ENCODE data around the gene KIAA0232.
"Not testable (repeated sequence)": the region's sequence is repeated elsewhere in the genome, so short reads cannot be mapped to it uniquely, and the experiment has no call there.

Gene KIAA0232

DNA sequence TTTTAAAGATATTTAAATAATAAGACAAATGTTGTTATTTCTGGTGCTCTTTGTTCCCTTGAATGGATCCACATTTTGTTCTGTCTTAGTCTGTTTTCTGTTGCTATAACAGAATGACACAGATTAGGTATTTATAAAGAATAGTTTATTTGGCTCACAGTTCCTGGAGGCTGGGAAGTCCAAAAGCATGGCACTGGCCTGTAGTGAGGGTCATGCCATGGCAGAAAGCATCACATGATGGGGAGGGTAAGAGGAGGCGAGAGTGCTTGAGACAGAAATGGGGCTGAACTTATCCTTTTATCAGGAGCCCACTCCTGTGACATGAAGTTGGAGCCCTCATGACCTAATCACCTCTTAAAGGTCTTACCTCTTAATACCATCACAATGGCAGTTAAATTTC, 38.2 kb downstream of the KIAA0232 start:
- FAIRE-seq = no peak
- TF ChIP-seq PAX5 (IDR thresholded peaks at IDR 0.05; ENCODE audit: insufficient read depth, low read length, severe bottlenecking) (no peak), POLR2A (IDR thresholded peaks at IDR 0.05; ENCODE audit: low read depth, low read length) (no peak), POU2F2 (IDR thresholded peaks at IDR 0.05; ENCODE audit: low read depth, low read length) (no peak), POLR2AphosphoS5 (IDR thresholded peaks at IDR 0.05; ENCODE audit: low read depth, low read length) (no peak), SPI1 (IDR thresholded peaks at IDR 0.05; ENCODE audit: low read depth, low read length) (no peak), TAF1 (IDR thresholded peaks at IDR 0.05; ENCODE audit: low read depth, low read length) (no peak)
- DNase-seq (ENCODE audit: insufficient read length, low spot score) = no peak

DNA sequence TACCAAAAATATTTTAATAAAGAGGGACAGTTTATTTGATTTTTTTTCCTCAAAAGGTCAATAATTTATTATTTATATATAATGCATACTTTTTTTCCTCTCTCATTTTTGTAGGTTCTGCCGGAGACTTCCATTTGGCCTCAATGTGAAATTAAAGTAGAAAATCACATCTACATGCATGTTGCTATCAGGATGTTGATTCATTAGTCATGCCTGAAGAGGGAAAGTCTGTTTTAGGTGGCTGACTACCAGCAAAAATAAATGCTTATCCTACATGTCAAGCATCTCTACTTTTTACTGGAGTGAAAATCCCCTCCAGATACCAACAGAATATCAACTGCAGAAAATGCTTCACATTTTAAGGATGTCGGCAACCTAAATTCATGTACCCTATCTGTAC, 41.5 kb downstream of the KIAA0232 start:
- FAIRE-seq = no peak
- TF ChIP-seq POLR2AphosphoS5 (IDR thresholded peaks at IDR 0.05; ENCODE audit: low read depth, low read length) (no peak), POLR2A (IDR thresholded peaks at IDR 0.05; ENCODE audit: low read depth, low read length) (no peak), TAF1 (IDR thresholded peaks at IDR 0.05; ENCODE audit: low read depth, low read length) (no peak), POU2F2 (IDR thresholded peaks at IDR 0.05; ENCODE audit: low read depth, low read length) (no peak), PAX5 (IDR thresholded peaks at IDR 0.05; ENCODE audit: insufficient read depth, low read length, severe bottlenecking) (no peak), SPI1 (IDR thresholded peaks at IDR 0.05; ENCODE audit: low read depth, low read length) (no peak)
- DNase-seq (ENCODE audit: insufficient read length, low spot score) = no peak

DNA sequence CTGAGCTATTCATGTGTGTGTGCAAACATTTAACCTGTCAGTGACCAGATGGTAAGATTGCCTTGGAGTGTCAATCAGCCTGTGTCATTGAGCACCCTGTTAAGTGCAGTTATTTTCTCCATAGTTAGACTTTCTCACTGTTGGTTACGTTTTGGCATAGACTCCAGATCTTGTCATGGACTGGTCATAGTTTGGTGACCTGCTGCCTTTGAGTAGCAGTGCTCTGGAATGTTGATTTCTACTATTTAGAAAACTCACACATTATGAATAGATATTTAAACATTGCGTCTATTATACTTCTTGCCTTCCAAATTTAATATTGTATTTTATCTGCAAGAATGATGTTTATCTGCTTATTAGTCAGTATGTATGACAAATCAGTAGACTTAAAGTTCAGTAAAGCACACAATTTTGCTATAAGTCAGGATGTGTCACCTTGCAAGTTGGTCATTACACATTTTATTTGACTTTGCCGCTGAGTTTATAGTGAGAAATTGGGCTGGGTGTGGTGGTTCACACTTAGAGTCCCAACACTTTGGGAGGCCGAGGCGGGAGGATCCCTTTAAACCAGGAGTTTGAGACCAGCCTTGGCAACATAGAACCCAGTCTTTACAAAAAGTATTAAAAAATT, 42.4 kb downstream of the KIAA0232 start:
- DNase-seq (ENCODE audit: insufficient read length, low spot score) (no peak), FAIRE-seq (no peak)
- TF ChIP-seq POU2F2 (IDR thresholded peaks at IDR 0.05; ENCODE audit: low read depth, low read length) (no peak), SPI1 (IDR thresholded peaks at IDR 0.05; ENCODE audit: low read depth, low read length) (no peak), TAF1 (IDR thresholded peaks at IDR 0.05; ENCODE audit: low read depth, low read length) (no peak), PAX5 (IDR thresholded peaks at IDR 0.05; ENCODE audit: insufficient read depth, low read length, severe bottlenecking) (no peak), POLR2A (IDR thresholded peaks at IDR 0.05; ENCODE audit: low read depth, low read length) (no peak), POLR2AphosphoS5 (IDR thresholded peaks at IDR 0.05; ENCODE audit: low read depth, low read length) (no peak)

DNA sequence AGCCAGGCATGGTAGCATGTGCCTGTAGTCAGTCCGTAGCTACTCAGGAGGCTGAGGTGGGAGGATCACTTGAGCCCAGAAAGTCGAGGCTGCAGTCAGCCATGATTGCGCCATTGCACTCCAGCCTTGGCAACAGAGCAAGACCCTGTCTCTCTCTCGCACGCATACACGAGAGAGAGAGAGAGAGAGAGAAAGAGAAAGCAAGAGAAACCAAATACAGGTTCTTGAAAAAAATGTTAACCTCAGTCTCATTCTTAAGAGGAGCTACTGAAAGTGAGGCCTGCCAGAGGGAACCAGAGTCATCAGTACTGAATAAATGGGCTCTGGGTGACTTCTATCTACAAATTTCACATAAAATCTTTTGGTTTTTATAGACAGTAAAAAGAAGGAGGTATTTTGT, 42.9 kb downstream of the KIAA0232 start:
- DNase-seq (ENCODE audit: insufficient read length, low spot score) (no peak), FAIRE-seq (no peak)
- no peak for TF ChIP-seq POLR2AphosphoS5 (IDR thresholded peaks at IDR 0.05; ENCODE audit: low read depth, low read length)
- TF ChIP-seq POU2F2 (IDR thresholded peaks at IDR 0.05; ENCODE audit: low read depth, low read length) = no peak
- no peak for TF ChIP-seq POLR2A (IDR thresholded peaks at IDR 0.05; ENCODE audit: low read depth, low read length)
- no peak for TF ChIP-seq TAF1 (IDR thresholded peaks at IDR 0.05; ENCODE audit: low read depth, low read length)
- TF ChIP-seq SPI1 (IDR thresholded peaks at IDR 0.05; ENCODE audit: low read depth, low read length) = no peak
- TF ChIP-seq PAX5 (IDR thresholded peaks at IDR 0.05; ENCODE audit: insufficient read depth, low read length, severe bottlenecking) = no peak

DNA sequence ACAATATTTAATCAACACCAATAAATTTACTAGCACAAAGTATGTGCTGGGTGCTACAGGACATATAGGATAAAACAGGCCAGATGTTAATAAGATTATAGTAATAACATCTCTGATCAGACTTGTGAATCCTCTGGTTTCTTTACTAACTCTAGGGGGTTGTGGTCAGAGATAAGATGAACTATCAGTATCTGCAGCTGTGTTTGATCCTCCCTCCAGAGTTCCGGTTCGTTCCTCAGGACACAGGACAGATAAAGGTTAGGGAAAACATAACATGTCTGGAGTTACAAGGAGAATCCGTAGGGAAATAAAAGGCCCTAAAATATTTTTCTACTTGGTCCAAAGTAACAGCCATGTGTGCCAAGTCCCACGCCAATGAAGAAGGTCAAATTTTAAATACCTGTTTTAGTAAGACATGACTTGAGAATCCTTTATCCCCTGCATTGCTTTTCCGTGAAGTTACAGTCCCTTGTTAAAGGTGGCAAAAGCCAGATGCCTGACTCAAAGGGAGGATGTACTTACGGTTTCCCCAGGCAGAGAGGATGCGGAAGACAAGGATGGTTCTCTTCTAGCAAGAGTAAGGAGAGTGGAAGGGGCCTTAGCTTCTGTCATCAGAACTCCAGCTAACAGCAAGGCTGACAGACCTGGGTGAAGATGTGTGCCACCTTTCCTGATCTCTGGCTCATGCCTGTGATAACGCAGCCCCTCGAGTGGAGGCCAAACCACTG, 44.4 kb downstream of the KIAA0232 start:
- no peak for TF ChIP-seq PAX5 (IDR thresholded peaks at IDR 0.05; ENCODE audit: insufficient read depth, low read length, severe bottlenecking)
- TF ChIP-seq POLR2A (IDR thresholded peaks at IDR 0.05; ENCODE audit: low read depth, low read length) = no peak
- TF ChIP-seq SPI1 (IDR thresholded peaks at IDR 0.05; ENCODE audit: low read depth, low read length) = no peak
- TF ChIP-seq POLR2AphosphoS5 (IDR thresholded peaks at IDR 0.05; ENCODE audit: low read depth, low read length) = no peak
- no peak for TF ChIP-seq TAF1 (IDR thresholded peaks at IDR 0.05; ENCODE audit: low read depth, low read length)
- no peak for TF ChIP-seq POU2F2 (IDR thresholded peaks at IDR 0.05; ENCODE audit: low read depth, low read length)
- DNase-seq (ENCODE audit: insufficient read length, low spot score) (no peak), FAIRE-seq (no peak)

DNA sequence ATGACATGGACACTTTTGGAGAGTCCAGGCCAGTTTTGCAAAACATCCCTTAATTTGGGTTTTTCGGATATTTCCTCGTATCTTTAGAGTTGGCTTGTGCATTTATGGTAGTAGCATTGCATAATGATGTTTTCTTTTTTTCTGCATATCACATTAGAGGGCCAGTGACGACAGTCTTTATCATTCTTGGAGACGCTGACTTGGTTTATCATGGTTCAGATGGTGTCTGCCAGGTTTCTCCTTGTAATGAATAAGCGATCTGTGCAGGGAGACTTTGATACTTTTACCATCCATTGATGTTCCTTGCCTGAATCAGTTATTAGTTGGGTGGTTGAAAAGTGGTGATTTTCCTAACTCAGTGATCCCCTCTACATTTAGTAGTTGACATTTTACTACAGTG, 46.6 kb downstream of the KIAA0232 start:
- TF ChIP-seq POLR2AphosphoS5 (IDR thresholded peaks at IDR 0.05; ENCODE audit: low read depth, low read length) (no peak), TAF1 (IDR thresholded peaks at IDR 0.05; ENCODE audit: low read depth, low read length) (no peak), SPI1 (IDR thresholded peaks at IDR 0.05; ENCODE audit: low read depth, low read length) (no peak), POU2F2 (IDR thresholded peaks at IDR 0.05; ENCODE audit: low read depth, low read length) (no peak), PAX5 (IDR thresholded peaks at IDR 0.05; ENCODE audit: insufficient read depth, low read length, severe bottlenecking) (no peak), POLR2A (IDR thresholded peaks at IDR 0.05; ENCODE audit: low read depth, low read length) (no peak)
- DNase-seq (ENCODE audit: insufficient read length, low spot score) (no peak), FAIRE-seq (no peak)

DNA sequence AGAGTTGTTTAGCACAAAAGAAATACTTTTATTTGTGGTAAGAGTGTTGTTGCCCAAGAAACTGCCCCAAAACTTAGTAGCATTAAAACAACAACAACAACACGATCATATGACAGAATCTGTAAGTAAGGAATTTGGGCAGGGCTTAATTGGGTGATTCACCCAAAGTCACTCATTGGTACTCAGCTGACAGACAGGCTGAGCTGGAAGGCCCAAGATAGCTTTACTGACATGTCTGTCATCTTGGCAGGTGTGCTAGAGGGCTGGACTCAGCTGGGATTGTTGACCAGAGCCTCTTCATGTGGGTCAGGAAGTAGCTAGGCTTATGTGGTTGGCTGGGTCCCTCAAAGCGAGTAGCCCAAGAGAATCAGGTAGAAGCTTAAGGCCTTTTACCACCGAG, 52.3 kb downstream of the KIAA0232 start:
- FAIRE-seq = no peak
- TF ChIP-seq PAX5 (IDR thresholded peaks at IDR 0.05; ENCODE audit: insufficient read depth, low read length, severe bottlenecking) = no peak
- TF ChIP-seq POLR2A (IDR thresholded peaks at IDR 0.05; ENCODE audit: low read depth, low read length) = no peak
- no peak for TF ChIP-seq SPI1 (IDR thresholded peaks at IDR 0.05; ENCODE audit: low read depth, low read length)
- no peak for TF ChIP-seq POU2F2 (IDR thresholded peaks at IDR 0.05; ENCODE audit: low read depth, low read length)
- TF ChIP-seq TAF1 (IDR thresholded peaks at IDR 0.05; ENCODE audit: low read depth, low read length) = no peak
- no peak for TF ChIP-seq POLR2AphosphoS5 (IDR thresholded peaks at IDR 0.05; ENCODE audit: low read depth, low read length)
- no peak for DNase-seq (ENCODE audit: insufficient read length, low spot score)

DNA sequence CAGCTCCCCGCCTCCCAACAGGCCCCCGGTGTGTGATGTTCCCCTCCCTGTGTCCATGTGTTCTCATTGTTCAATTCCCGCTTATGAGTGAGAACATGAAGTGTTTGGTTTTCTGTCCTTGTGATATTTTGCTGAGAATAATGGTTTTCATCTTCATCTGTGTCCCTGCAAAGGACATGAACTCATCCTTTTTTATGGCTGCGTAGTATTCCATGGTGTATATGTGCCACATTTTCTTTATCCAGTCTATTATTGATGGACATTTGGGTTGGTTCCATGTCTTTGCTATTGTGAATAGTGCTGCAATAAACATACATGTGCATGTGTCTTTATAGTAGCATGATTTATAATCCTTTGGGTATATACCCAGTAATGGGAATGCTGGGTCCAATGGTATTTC, 53.1 kb downstream of the KIAA0232 start:
- FAIRE-seq; DNase-seq (ENCODE audit: insufficient read length, low spot score): not testable (repeated sequence)

DNA sequence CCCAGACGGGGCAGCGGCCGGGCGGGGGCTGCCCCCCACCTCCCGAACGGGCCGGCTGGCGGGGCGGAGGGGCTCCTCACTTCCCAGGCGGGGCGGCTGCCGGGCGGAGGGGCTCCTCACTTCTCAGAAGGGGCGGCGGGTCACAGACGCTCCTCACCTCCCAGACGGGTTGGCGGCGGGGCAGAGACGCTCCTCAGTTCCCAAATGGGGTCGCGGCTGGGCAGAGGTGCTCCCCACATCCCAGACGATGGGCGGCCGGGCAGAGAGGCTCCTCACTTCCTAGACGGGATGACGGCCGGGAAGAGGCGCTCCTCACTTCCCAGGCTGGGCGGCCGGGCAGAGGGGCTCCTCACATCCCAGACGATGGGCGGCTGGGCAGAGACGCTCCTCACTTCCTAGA, 54.6 kb downstream of the KIAA0232 start:
- FAIRE-seq; DNase-seq (ENCODE audit: insufficient read length, low spot score): not testable (repeated sequence)

DNA sequence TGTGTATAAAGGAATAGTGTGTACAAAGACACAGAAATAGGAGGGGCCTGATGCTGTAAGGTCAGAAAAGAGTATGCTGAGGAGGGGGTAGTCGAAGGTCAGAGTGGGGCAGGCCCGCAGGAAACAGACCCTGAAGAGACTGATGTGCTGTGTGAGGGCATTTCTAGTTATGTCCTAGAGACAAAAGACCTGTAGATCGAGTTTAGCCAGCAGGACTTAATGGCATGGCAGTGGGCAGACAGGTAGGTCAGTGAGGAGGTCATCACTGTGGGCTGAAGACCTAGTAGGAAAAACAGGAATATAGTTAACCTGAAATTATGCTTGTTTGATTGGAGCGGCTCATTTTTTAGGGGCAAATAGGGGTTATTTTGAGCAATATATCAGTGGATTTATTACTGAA, 57.1 kb downstream of the KIAA0232 start:
- FAIRE-seq (no peak), DNase-seq (ENCODE audit: insufficient read length, low spot score) (no peak)
- TF ChIP-seq POLR2AphosphoS5 (IDR thresholded peaks at IDR 0.05; ENCODE audit: low read depth, low read length) = no peak
- TF ChIP-seq POU2F2 (IDR thresholded peaks at IDR 0.05; ENCODE audit: low read depth, low read length) = no peak
- no peak for TF ChIP-seq SPI1 (IDR thresholded peaks at IDR 0.05; ENCODE audit: low read depth, low read length)
- no peak for TF ChIP-seq POLR2A (IDR thresholded peaks at IDR 0.05; ENCODE audit: low read depth, low read length)
- no peak for TF ChIP-seq TAF1 (IDR thresholded peaks at IDR 0.05; ENCODE audit: low read depth, low read length)
- no peak for TF ChIP-seq PAX5 (IDR thresholded peaks at IDR 0.05; ENCODE audit: insufficient read depth, low read length, severe bottlenecking)

Measured in GM12891 (cell line).